Right lobe of liver (tissue), 4 donors: Measurements from ENCODE around the gene KIAA1671.

Experiments used
- CTCF ChIP-seq, 4 donors: fragments of 200-600 bp in 3 of 4; fragments of 450-650 bp in 1 of 4; IDR thresholded peaks; one replicate each; pipeline versions ENCODE4 v1.5.1 to v1.8.0; 2016 to 2022; ENCODE audit warnings: antibody characterized with exemption in 4 of 4, mild to moderate bottlenecking in 2 of 4
- POLR2A ChIP-seq: fragments of 450-650 bp; IDR thresholded peaks from one replicate; pipeline ENCODE4 v1.6.1; 2017; ENCODE audit warnings: antibody characterized with exemption, mild to moderate bottlenecking
- donor health status: DM: no; HTN: no; CAD: no.
- donor health status: DM: no; HTN: no; CAD: no.
- donor health status: DM: no; HTN: yes; CAD: no.

- TF ChIP-seq CTCF (IDR thresholded peaks at IDR 0.05) (no peak), POLR2A (no peak)
Observed at GRCh38 chr22:25193130-25193529, 240.6 kb downstream of the KIAA1671 start.
